ENCODE data around the gene LINC00237. TPM values are rescaled to one million over a fixed set of nuclear protein-coding genes. Genes with fewer than 3 reads are reported as not detected.

LINC00237 gene
- total RNA-seq, 1 experiment from 2014 or later = 0.90 TPM

- Histone ChIP-seq H2BK120ac (ENCODE audit: low read depth, low read length, poor library complexity, severe bottlenecking) (no peak overlapping the region), H3K27ac (ENCODE audit: insufficient read length, low read depth, low read length) (no peak overlapping the region), H2BK5ac (ENCODE audit: insufficient read length, low read length) (no peak overlapping the region), H3K27me3 (ENCODE audit: insufficient read depth, low read length) (no peaks in the 10 kb centered on the region), H3K9me3 (ENCODE audit: control insufficient read depth, low read depth, low read length) (no peaks in the 10 kb centered on the region), H3K79me2 (ENCODE audit: insufficient read depth, low read length) (no peaks in the 10 kb centered on the region), H3K18ac (ENCODE audit: insufficient read length, low read depth, low read length) (no peak overlapping the region), H2AK5ac (ENCODE audit: insufficient read length, low read length) (no peak overlapping the region), H3K14ac (ENCODE audit: insufficient read depth, low read length) (no peak overlapping the region), H2AFZ (ENCODE audit: low read length) (no peak overlapping the region), H3T11ph (ENCODE audit: low read length) (no peak overlapping the region), H3K4me1 (ENCODE audit: insufficient read depth, low read length) (no peaks in the 10 kb centered on the region), H3K79me1 (ENCODE audit: insufficient read depth, low read depth, low read length, poor library complexity, severe bottlenecking) (no peaks in the 10 kb centered on the region), H4K91ac (ENCODE audit: insufficient read length, low read depth, low read length) (no peak overlapping the region), H2BK15ac (ENCODE audit: low read depth, low read length) (no peak overlapping the region), H3K23me2 (ENCODE audit: insufficient read length, low read depth, low read length, poor library complexity, severe bottlenecking) (no peaks in the 10 kb centered on the region), H3K56ac (ENCODE audit: insufficient read length, low read depth, low read length) (no peak overlapping the region), H3K4ac (ENCODE audit: low read depth, low read length) (no peak overlapping the region), H2BK20ac (ENCODE audit: low read depth, low read length, poor library complexity, severe bottlenecking) (no peak overlapping the region), H4K5ac (ENCODE audit: insufficient read length, low read depth, low read length) (no peak overlapping the region), H3K9ac (ENCODE audit: extremely low read depth, insufficient read length, low read length) (no peak overlapping the region), H2BK12ac (ENCODE audit: insufficient read length, low read depth, low read length) (no peak overlapping the region), H4K8ac (replicated peaks; ENCODE audit: insufficient read length, low read depth, low read length) (no peak overlapping the region), H3K23ac (ENCODE audit: insufficient read length, low read depth, low read length) (no peak overlapping the region), H4K20me1 (ENCODE audit: control insufficient read depth, insufficient read depth, insufficient read length) (no peaks in the 10 kb centered on the region), H3K4me2 (ENCODE audit: insufficient read depth, insufficient read length, low read length) (no peak overlapping the region)
- Mint-ChIP-seq H3K9me3 (peaks cover 14 to 17% of the 10 kb centered on the region in 2 experiments), H3K4me1 (peaks cover 4 to 6% of the 10 kb centered on the region in 2 experiments; a peak in 2 of 4 replicates), H3K4me3 (no peak overlapping the region), H3K27me3 (ENCODE audit: low read depth) (no peaks in the 10 kb centered on the region; the same call in 1 of the 2 replicates), H3K27ac (no peak overlapping the region), H3K36me3 (ENCODE audit: insufficient read depth in 1 of 3, low read depth in 3 of 3) (peaks cover 2 to 19% (median 2%) of the 10 kb centered on the region in 3 experiments; a peak in 5 of 7 replicates)
- no CpG with 5 or more reads among the region's 7 CpGs for WGBS (ENCODE audit: extremely low coverage, insufficient read length, low lambda C conversion rate)
- no peak for TF ChIP-seq CTCF (conservative IDR thresholded peaks at IDR 0.05)
- DNase-seq = no peak
These were observed 42.9 kb downstream of the LINC00237 start for GRCh38 chr20:21063276-21063675.

Data from H9 (cell line).